CD4-positive, alpha-beta T cell treated with Interleukin-4 for 4 hours (primary cell): ENCODE data around the gene HRH1.
"Not testable (repeated sequence)": the region's sequence is repeated elsewhere in the genome, so short reads cannot be mapped to it uniquely, and the experiment has no call there.

ENCODE experiments used
- DNase-seq: peaks from one replicate; pipeline ENCODE4 v3.0.0-alpha.2; 2020

The HRH1 gene

GRCh38 chr3:11211531-11212298, 57.4 kb downstream of the HRH1 start:
- no peak for DNase-seq

GRCh38 chr3:11212299-11212608, 58.0 kb downstream of the HRH1 start:
- DNase-seq: no peak

GRCh38 chr3:11212784-11213183, 58.5 kb downstream of the HRH1 start:
- DNase-seq: no peak

- DNase-seq: no peak
These were observed 59.6 kb downstream of the HRH1 start for GRCh38 chr3:11213810-11214450.

- no peak for DNase-seq
These were observed 60.2 kb downstream of the HRH1 start for GRCh38 chr3:11214451-11214978.

- not testable (repeated sequence) for DNase-seq
These were observed 63.1 kb downstream of the HRH1 start for GRCh38 chr3:11217370-11217769.

- no peak for DNase-seq
These were observed 65.9 kb downstream of the HRH1 start for GRCh38 chr3:11220230-11220629.

GRCh38 chr3:11221818-11222415, 67.6 kb downstream of the HRH1 start:
- no peak for DNase-seq

GRCh38 chr3:11224010-11224409, 69.7 kb downstream of the HRH1 start:
- no peak for DNase-seq

GRCh38 chr3:11224870-11225229, 70.6 kb downstream of the HRH1 start:
- DNase-seq: no peak

GRCh38 chr3:11226042-11226370, 71.7 kb downstream of the HRH1 start:
- DNase-seq: no peak

GRCh38 chr3:11228041-11228440, 73.7 kb downstream of the HRH1 start:
- no peak for DNase-seq

- DNase-seq: no peak
These were observed 75.8 kb downstream of the HRH1 start for GRCh38 chr3:11230125-11230524.

- DNase-seq: no peak
These were observed 76.5 kb downstream of the HRH1 start for GRCh38 chr3:11230832-11231231.

GRCh38 chr3:11235385-11235784, 81.1 kb downstream of the HRH1 start:
- DNase-seq: no peak

GRCh38 chr3:11236588-11237461, 82.5 kb downstream of the HRH1 start:
- peak; percentile 70 for DNase-seq

- DNase-seq: peak; percentile 32
These were observed 83.8 kb downstream of the HRH1 start for GRCh38 chr3:11238060-11238459.

GRCh38 chr3:11238880-11239279, 84.6 kb downstream of the HRH1 start:
- peak; percentile 4 for DNase-seq

GRCh38 chr3:11239796-11240195, 85.5 kb downstream of the HRH1 start:
- DNase-seq: no peak

GRCh38 chr3:11240496-11240895, 86.2 kb downstream of the HRH1 start:
- no peak for DNase-seq

- no peak for DNase-seq
These were observed 89.9 kb downstream of the HRH1 start for GRCh38 chr3:11244121-11244677.

GRCh38 chr3:11245276-11245675, 91.0 kb downstream of the HRH1 start:
- DNase-seq: no peak
